Placental pericyte (primary cell): ENCODE results near the gene ATP7A. TPM values are rescaled to one million over a fixed set of nuclear protein-coding genes. Genes with fewer than 3 reads are reported as not detected.

Source experiments
- small RNA-seq: library from RNA; depleted of rRNA; stranded (forward); fragments of <200 nt; gene quantifications from one replicate; pipeline ENCODE3, GENCODE V24; 2012; ENCODE audit warnings: low replicate concordance
- total RNA-seq: library from RNA; depleted of rRNA; stranded (reverse); fragments of >200 nt; gene quantifications from 2 replicates; pipeline ENCODE4 v1.2.3, GENCODE V29; 2012

ATP7A gene
- 12.0 and 20.2 TPM in 2 replicates for total RNA-seq

GRCh38 chrX:77910108-77910840 lies at the start of gene ATP7A:
ATP7A (plus strand) TSS chrX:77910693; CDS start chrX:77971642, 60,949 bp downstream.

GRCh38 chrX:77894921-77895886 lies 15.3 kb upstream of the ATP7A start, which contains the start of gene MAGT1:
MAGT1 (minus strand) TSS chrX:77895435; CDS start chrX:77895410, 25 bp downstream.

GRCh38 chrX:77899081-77899828 lies 11.2 kb upstream of the ATP7A start, which contains the start of gene COX7B:
COX7B (plus strand) TSS chrX:77899468; CDS start chrX:77899554, 86 bp downstream.

GRCh38 chrX:77969538-77969937 lies 59.0 kb downstream of the ATP7A start, which contains the start of gene PGAM4:
PGAM4 (minus strand) TSS chrX:77969638; CDS start chrX:77969638, 0 bp downstream.

Small RNAs within 50 kb of the gene (small RNA-seq; reads per million reads assigned to genes)
- gene RN7SL460P, result not detected

Other genes with a start within 250 kb of the ATP7A start
- gene ATRX, start 124.5 kb upstream of the ATP7A start, total RNA-seq, result 37.9 and 66.7 TPM in 2 replicates
- gene MAGT1, start 15.3 kb upstream of the ATP7A start, total RNA-seq, result 107 and 297 TPM in 2 replicates
- gene COX7B, start 11.2 kb upstream of the ATP7A start, total RNA-seq, result 118 and 212 TPM in 2 replicates
- gene PGAM4, start 58.9 kb downstream of the ATP7A start, total RNA-seq, result not detected in 2 replicates
- gene PGK1, start 193.6 kb downstream of the ATP7A start, total RNA-seq, result 251 and 331 TPM in 2 replicates
- 25.4 and 33.2 TPM in 2 replicates for gene TAF9B, start 229.0 kb downstream of the ATP7A start, total RNA-seq